Thoracic aorta (tissue), 2 donors: Measurements from ENCODE around the gene AMOT. TPM values are rescaled to one million over a fixed set of nuclear protein-coding genes. Genes with fewer than 3 reads are reported as not detected.
A peak's percentile ranks its signal among the peaks of the same experiment; 100 is the strongest.

Source experiments
- ATAC-seq: fragments of 150-250 bp; one replicate; pipeline ENCODE4 v1.8.0; 2017; ENCODE audit warnings: low read depth; ENCODE audit not compliant: insufficient number of reproducible peaks, low FRiP score
- DNase-seq: peaks from one replicate; pipeline ENCODE4 v3.0.0-alpha.2; 2020; ENCODE audit warnings: low spot score
- H3K27ac ChIP-seq, 2 donors: fragments of 200-600 bp; sonication (generic); 1 replicate in 1 of 2; 2 replicates in 1 of 2; pipeline ENCODE4 v1.5.1; 2016; ENCODE audit warnings: mild to moderate bottlenecking in 2 of 2, moderate library complexity in 2 of 2
- H3K27me3 ChIP-seq: fragments of 200-600 bp; sonication (generic); replicated peaks from 2 replicates; pipeline ENCODE4 v1.6.0; 2016; ENCODE audit warnings: mild to moderate bottlenecking; ENCODE audit not compliant: insufficient read depth
- H3K36me3 ChIP-seq: fragments of 200-600 bp; sonication (generic); one replicate; pipeline ENCODE4 v1.5.1; 2016
- H3K4me1 ChIP-seq, 2 donors: fragments of 200-600 bp; sonication (generic); 1 replicate in 1 of 2; 2 replicates in 1 of 2; pipeline versions ENCODE4 v1.5.1 to v1.6.0; 2016; ENCODE audit warnings: low read depth in 2 of 2, mild to moderate bottlenecking in 1 of 2; ENCODE audit not compliant: control insufficient read depth in 1 of 2
- H3K4me3 ChIP-seq: fragments of 200-600 bp; sonication (generic); 2 replicates; pipeline ENCODE4 v1.5.1; 2016; ENCODE audit warnings: mild to moderate bottlenecking
- H3K9me3 ChIP-seq: fragments of 200-600 bp; sonication (generic); 2 replicates; pipeline ENCODE4 v1.5.1; 2016
- CTCF ChIP-seq: fragments of 200-600 bp; sonication (generic); IDR thresholded peaks from one replicate; pipeline ENCODE4 v1.5.1; 2019; ENCODE audit warnings: antibody characterized with exemption
- total RNA-seq, 2 donors: library from RNA; depleted of rRNA; stranded (reverse); fragments of >200 nt; gene quantifications; one replicate each; pipeline versions ENCODE4 v1.1.0 to v1.2.3, GENCODE V29; 2016

Gene AMOT
- total RNA-seq, 2 donors from 2014 or later: 27.8 to 55.2 TPM

DNA sequence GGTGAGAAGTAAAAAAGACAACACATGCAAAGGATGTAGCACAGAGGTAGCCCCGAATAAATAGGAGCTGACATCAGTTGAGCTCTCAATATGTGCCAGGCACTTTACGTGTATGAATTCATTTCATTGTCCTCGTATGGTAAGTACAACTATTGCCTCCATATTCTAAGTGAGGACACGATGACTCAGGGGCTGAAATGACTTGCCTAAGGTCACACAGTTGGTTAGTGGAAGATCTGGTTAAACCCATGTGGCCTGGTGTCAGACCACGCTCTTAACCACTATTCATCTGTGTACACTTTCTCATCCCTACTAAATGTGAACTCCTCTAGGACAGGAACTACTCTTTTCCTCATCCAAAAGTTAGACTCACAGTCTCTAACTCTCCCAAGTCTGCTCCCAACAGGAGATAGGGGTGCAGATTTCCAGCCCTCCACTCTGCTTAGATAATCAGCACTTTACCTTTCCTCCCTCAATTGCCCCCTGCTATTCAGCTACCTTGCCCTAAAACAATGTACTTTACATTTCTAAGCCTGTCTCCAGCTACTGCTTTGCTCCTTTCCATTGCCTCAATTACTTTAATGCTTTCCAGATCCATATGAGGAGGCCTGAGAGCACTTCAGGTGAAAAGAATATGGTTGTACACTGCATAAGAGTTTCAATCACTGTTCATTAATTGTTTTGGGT, 102.1 kb downstream of the AMOT start:
- Histone ChIP-seq H3K27me3 (no peaks in the 10 kb centered on the region), H3K4me1 (no peaks in the 10 kb centered on the region), H3K4me3 (no peak overlapping the region), H3K9me3 (no peaks in the 10 kb centered on the region), H3K36me3 (no peaks in the 10 kb centered on the region), H3K27ac (no peak overlapping the region)
- no peak for TF ChIP-seq CTCF
- no peak for DNase-seq
- ATAC-seq: no peak

DNA sequence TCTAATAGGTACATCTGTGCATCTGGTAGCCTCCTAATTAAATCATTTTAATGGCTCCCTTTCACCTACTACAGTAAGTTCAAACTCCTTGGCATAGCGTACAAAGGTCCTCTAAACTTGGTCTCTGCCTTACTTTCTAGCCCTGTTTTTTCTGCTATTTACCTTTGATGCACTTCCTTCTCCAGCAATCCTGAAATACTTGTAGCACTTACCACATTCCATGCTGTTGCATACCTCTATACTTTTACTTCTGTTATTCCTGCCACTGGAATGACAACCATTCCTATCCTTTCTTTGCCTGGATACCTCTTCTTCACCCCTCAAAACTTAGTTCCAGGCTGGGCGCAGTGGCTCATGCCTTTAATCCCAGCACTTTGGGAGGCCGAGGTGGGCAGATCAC, 104.3 kb downstream of the AMOT start:
- no peak for TF ChIP-seq CTCF
- Histone ChIP-seq H3K36me3 (no peaks in the 10 kb centered on the region), H3K27ac (no peak overlapping the region), H3K9me3 (no peaks in the 10 kb centered on the region), H3K4me3 (no peak overlapping the region), H3K27me3 (no peaks in the 10 kb centered on the region), H3K4me1 (no peaks in the 10 kb centered on the region)
- DNase-seq (no peak), ATAC-seq (no peak)

DNA sequence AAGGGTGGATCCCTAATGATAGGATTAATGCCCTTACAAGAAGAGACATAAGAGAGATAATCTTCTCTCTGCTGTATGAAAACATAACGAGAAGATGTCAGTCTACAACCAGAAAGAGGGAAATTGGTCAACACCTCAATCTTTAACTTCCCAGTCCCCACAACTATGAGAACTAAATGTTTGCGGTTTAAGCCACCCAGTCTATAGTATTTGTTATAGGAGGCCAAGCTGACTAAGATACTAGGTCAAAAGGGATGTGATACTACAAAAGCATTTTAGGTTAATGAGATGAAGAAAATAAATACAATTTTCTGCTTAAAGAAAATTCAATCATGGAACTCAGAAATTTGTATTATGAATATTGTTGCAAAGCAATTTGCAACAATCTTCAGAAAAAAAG, 105.5 kb downstream of the AMOT start:
- Histone ChIP-seq H3K27ac (no peak overlapping the region), H3K4me3 (no peak overlapping the region), H3K4me1 (no peaks in the 10 kb centered on the region), H3K36me3 (no peaks in the 10 kb centered on the region), H3K27me3 (no peaks in the 10 kb centered on the region), H3K9me3 (no peaks in the 10 kb centered on the region)
- DNase-seq: no peak
- ATAC-seq: no peak
- no peak for TF ChIP-seq CTCF

DNA sequence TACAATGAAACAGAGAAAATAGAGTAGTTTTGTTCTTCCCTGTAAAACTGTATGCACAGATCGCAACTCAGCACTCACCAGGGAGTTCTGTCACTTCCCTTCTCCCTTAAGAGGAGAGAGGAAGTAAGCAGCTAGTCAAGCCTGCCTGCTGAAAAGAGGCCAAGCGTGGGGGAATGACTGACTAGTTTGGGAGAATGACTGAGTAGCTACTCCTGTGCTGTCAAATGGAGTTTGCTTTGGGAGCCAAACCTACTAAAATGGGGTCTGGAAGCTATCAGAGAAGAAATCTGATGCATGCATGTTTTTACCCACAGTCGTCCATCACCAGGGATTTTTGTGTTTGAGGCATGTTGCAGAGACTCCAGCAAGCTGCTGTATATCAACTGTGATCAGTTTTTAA, 106.3 kb downstream of the AMOT start:
- Histone ChIP-seq H3K27me3 (no peaks in the 10 kb centered on the region), H3K27ac (no peak overlapping the region), H3K4me3 (peak overlapping the region; percentile 40), H3K4me1 (no peaks in the 10 kb centered on the region), H3K9me3 (no peaks in the 10 kb centered on the region), H3K36me3 (no peaks in the 10 kb centered on the region)
- DNase-seq: no peak
- TF ChIP-seq CTCF: no peak
- no peak for ATAC-seq

GRCh38 chrX:112731793-112732192, 108.8 kb downstream of the AMOT start:
- H3K27me3 ChIP-seq: no peaks in the 10 kb centered on the region
- H3K27ac ChIP-seq: no peak overlapping the region
- DNase-seq: no peak
- H3K4me1 ChIP-seq: no peaks in the 10 kb centered on the region
- no peak for ATAC-seq
- no peak for TF ChIP-seq CTCF
- no peaks in the 10 kb centered on the region for H3K36me3 ChIP-seq
- H3K4me3 ChIP-seq: no peak overlapping the region
- no peaks in the 10 kb centered on the region for H3K9me3 ChIP-seq

Other genes starting within 250 kb of the AMOT start
- 1 to 10 TPM in 1 of 2 donors, under 1 TPM in 1; 0.68 to 3.2 TPM for gene LHFPL1, start 160.9 kb downstream of the AMOT start, total RNA-seq